Activated CD4-positive, alpha-beta T cell treated with anti-CD3 and anti-CD28 coated beads, Interleukin-10, Interleukin-2, amounts not matched to agents 100 ng/mL and 50 ng/mL, durations not matched to agents 16 hours and 8 hours (primary cell): Measurements from ENCODE around the gene GJD2.

Experiments
- DNase-seq: peaks from one replicate; pipeline ENCODE4 v3.0.0-alpha.2; 2020

The GJD2 gene

GRCh38 chr15:34754674-34755418 lies at the start of gene GJD2:
Gene GJD2 (minus strand): TSS chr15:34754998. CDS start chr15:34754488, 510 bp downstream.
- DNase-seq = no peak

- DNase-seq = peak; percentile 2
Measured at GRCh38 chr15:34804113-34804512, 49.3 kb upstream of the GJD2 start.

- no peak for DNase-seq
Measured at GRCh38 chr15:34802803-34803750, 48.3 kb upstream of the GJD2 start.

- DNase-seq = no peak
Measured at GRCh38 chr15:34802371-34802770, 47.6 kb upstream of the GJD2 start.

- no peak for DNase-seq
Measured at GRCh38 chr15:34799149-34800101, 44.6 kb upstream of the GJD2 start.

- no peak for DNase-seq
Measured at GRCh38 chr15:34796847-34797435, 42.1 kb upstream of the GJD2 start.

- DNase-seq = no peak
Measured at GRCh38 chr15:34795267-34796081, 40.7 kb upstream of the GJD2 start, which contains the start of gene ACTC1. Gene ACTC1 (minus strand): TSS chr15:34795549. CDS start chr15:34794808, 741 bp downstream.

GRCh38 chr15:34794590-34795206 lies 39.9 kb upstream of the GJD2 start:
- DNase-seq = no peak

- DNase-seq = no peak
Measured at GRCh38 chr15:34793901-34794300, 39.1 kb upstream of the GJD2 start.

- DNase-seq = no peak
Measured at GRCh38 chr15:34793071-34793470, 38.3 kb upstream of the GJD2 start.

- DNase-seq = no peak
Measured at GRCh38 chr15:34791701-34792100, 36.9 kb upstream of the GJD2 start.

GRCh38 chr15:34790121-34790520 lies 35.3 kb upstream of the GJD2 start:
- DNase-seq = no peak

GRCh38 chr15:34789326-34789725 lies 34.5 kb upstream of the GJD2 start:
- no peak for DNase-seq

- no peak for DNase-seq
Measured at GRCh38 chr15:34786206-34786605, 31.4 kb upstream of the GJD2 start.

GRCh38 chr15:34783991-34784390 lies 29.2 kb upstream of the GJD2 start:
- no peak for DNase-seq

GRCh38 chr15:34783431-34783830 lies 28.6 kb upstream of the GJD2 start:
- DNase-seq = no peak

GRCh38 chr15:34782901-34783300 lies 28.1 kb upstream of the GJD2 start:
- DNase-seq = no peak

GRCh38 chr15:34780725-34781124 lies 25.9 kb upstream of the GJD2 start:
- DNase-seq = no peak

GRCh38 chr15:34776606-34777105 lies 21.9 kb upstream of the GJD2 start:
- DNase-seq = no peak

- DNase-seq = no peak
Measured at GRCh38 chr15:34773917-34774316, 19.1 kb upstream of the GJD2 start.

- no peak for DNase-seq
Measured at GRCh38 chr15:34773013-34773412, 18.2 kb upstream of the GJD2 start.
